OCI-M1 (cell line): ENCODE results near the gene USH1G.
"Not testable (repeated sequence)": the region's sequence is repeated elsewhere in the genome, so short reads cannot be mapped to it uniquely, and the experiment has no call there.

Experiments used
- DNase-seq: peaks from one replicate; lab custom pipeline; 2025; lab: John Stamatoyannopoulos, UW

USH1G gene

GRCh38 chr17:74922694-74923537, at the start of gene USH1G:
TSS of gene USH1G (minus strand) at chr17:74923255. CDS start at chr17:74923073, 182 bp downstream.
- peak; percentile 66 for DNase-seq

GRCh38 chr17:74972107-74972972, 49.3 kb upstream of the USH1G start, which contains the start of gene HID1:
TSS of gene HID1 (minus strand) at chr17:74972759. CDS start at chr17:74972656, 103 bp downstream.
- DNase-seq, result no peak

- DNase-seq, result no peak
Measured at GRCh38 chr17:74971842-74972106, 48.7 kb upstream of the USH1G start.

- DNase-seq, result no peak
Measured at GRCh38 chr17:74971069-74971841, 48.2 kb upstream of the USH1G start.

GRCh38 chr17:74970395-74970794, 47.3 kb upstream of the USH1G start:
- no peak for DNase-seq

GRCh38 chr17:74969501-74969900, 46.4 kb upstream of the USH1G start:
- not testable (repeated sequence) for DNase-seq

- no peak for DNase-seq
Measured at GRCh38 chr17:74968361-74968780, 45.3 kb upstream of the USH1G start.

GRCh38 chr17:74964988-74965622, 42.0 kb upstream of the USH1G start:
- no peak for DNase-seq

- no peak for DNase-seq
Measured at GRCh38 chr17:74964246-74964761, 41.2 kb upstream of the USH1G start.

- no peak for DNase-seq
Measured at GRCh38 chr17:74963656-74964055, 40.6 kb upstream of the USH1G start.

- DNase-seq, result no peak
Measured at GRCh38 chr17:74962622-74963394, 39.8 kb upstream of the USH1G start.

- DNase-seq, result peak; percentile 84
Measured at GRCh38 chr17:74961657-74962350, 38.7 kb upstream of the USH1G start.

- peak; percentile 82 for DNase-seq
Measured at GRCh38 chr17:74960570-74961342, 37.7 kb upstream of the USH1G start.

- peak; percentile 44 for DNase-seq
Measured at GRCh38 chr17:74959826-74960515, 36.9 kb upstream of the USH1G start.

- peak; percentile 82 for DNase-seq
Measured at GRCh38 chr17:74957935-74958740, 35.1 kb upstream of the USH1G start.

- no peak for DNase-seq
Measured at GRCh38 chr17:74956093-74956492, 33.0 kb upstream of the USH1G start.

- peak; percentile 51 for DNase-seq
Measured at GRCh38 chr17:74954665-74955421, 31.8 kb upstream of the USH1G start.
